ENCODE results near the gene SULT1E1.

DNA sequence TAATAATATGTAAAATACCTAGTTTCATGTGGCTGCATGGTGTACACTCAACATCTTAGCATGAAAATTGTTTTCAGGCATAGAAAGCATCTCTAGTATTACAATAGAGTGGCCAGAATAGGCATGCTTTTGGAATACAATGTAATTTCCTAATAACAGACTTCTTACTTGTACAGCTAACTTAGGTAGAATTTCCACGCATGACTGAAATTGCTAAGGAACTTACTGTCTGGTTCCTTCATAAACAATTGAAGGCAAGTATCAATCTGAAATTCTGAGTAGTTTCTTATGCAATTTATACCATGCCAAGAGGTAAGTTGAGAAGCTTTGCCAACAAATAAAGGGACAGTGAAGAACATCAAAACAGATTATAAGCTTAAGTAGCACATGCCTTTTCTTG is 26.7 kb downstream of the SULT1E1 start:
- TF ChIP-seq, protein P1, sequence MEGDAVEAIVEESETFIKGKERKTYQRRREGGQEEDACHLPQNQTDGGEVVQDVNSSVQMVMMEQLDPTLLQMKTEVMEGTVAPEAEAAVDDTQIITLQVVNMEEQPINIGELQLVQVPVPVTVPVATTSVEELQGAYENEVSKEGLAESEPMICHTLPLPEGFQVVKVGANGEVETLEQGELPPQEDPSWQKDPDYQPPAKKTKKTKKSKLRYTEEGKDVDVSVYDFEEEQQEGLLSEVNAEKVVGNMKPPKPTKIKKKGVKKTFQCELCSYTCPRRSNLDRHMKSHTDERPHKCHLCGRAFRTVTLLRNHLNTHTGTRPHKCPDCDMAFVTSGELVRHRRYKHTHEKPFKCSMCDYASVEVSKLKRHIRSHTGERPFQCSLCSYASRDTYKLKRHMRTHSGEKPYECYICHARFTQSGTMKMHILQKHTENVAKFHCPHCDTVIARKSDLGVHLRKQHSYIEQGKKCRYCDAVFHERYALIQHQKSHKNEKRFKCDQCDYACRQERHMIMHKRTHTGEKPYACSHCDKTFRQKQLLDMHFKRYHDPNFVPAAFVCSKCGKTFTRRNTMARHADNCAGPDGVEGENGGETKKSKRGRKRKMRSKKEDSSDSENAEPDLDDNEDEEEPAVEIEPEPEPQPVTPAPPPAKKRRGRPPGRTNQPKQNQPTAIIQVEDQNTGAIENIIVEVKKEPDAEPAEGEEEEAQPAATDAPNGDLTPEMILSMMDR (optimal IDR thresholded peaks at IDR 0.05 in 1 of 3, IDR thresholded peaks at IDR 0.05 in 1 of 3, conservative IDR thresholded peaks at IDR 0.05 in 1 of 3; ENCODE audit: extremely low read depth in 1 of 3, insufficient read depth in 2 of 3, low read length in 3 of 3): no peak
- no peak for TF ChIP-seq EZH2 (IDR thresholded peaks at IDR 0.05; ENCODE audit: low read length)

All from keratinocyte (primary cell).